Ovary (tissue), 9 donors: ENCODE data around the gene ANKH. TPM values are rescaled to one million over a fixed set of nuclear protein-coding genes. Genes with fewer than 3 reads are reported as not detected.

Source experiments
- DNase-seq, 5 donors: peaks; one replicate each; pipeline ENCODE4 v3.0.0-alpha.2; 2019 to 2020
- H3K27ac ChIP-seq, 2 donors: fragments of 200-600 bp; one replicate each; pipeline versions ENCODE4 v1.5.1 to v1.8.0; 2019 to 2022
- H3K27me3 ChIP-seq: fragments of 200-600 bp; one replicate; pipeline ENCODE4 v1.8.0; 2022
- H3K36me3 ChIP-seq: fragments of 200-600 bp; sonication (generic); one replicate; pipeline ENCODE4 v1.5.1; 2019
- H3K4me1 ChIP-seq: one replicate; pipeline ENCODE4 v1.8.1; 2013; ENCODE audit warnings: mild to moderate bottlenecking, moderate library complexity; ENCODE audit not compliant: insufficient read depth
- H3K4me3 ChIP-seq: fragments of 200-600 bp; sonication (generic); one replicate; pipeline ENCODE4 v1.5.1; 2017
- H3K9me3 ChIP-seq, 2 donors: fragments of 200-600 bp in 1 of 2; sonication (generic) in 1 of 2; one replicate each; pipeline versions ENCODE4 v1.5.1 to v1.8.1; 2013 to 2019; ENCODE audit warnings: mild to moderate bottlenecking in 1 of 2, moderate library complexity in 1 of 2
- EP300 ChIP-seq: sonication (generic); formaldehyde crosslinking; IDR thresholded peaks from one replicate; pipeline ENCODE4 v1.6.1; 2017; ENCODE audit warnings: antibody characterized with exemption
- POLR2A ChIP-seq: fragments of 450-650 bp; IDR thresholded peaks from one replicate; pipeline ENCODE4 v1.6.1; 2017; ENCODE audit warnings: antibody characterized with exemption, mild to moderate bottlenecking, moderate library complexity
- WGBS, 3 donors: extraction: QIAGEN DNeasy Blood & Tissue Kit in 1 of 3; methylation state at CpG; one replicate each; pipeline versions ENCODE4 v1.1.5 to v1.1.7; 2013 to 2017; 5-methylcytosine and 5-hydroxymethylcytosine counted together
- intact Hi-C, 4 donors: fragments of 100-400 bp; cut with DNase I; formaldehyde crosslinking; loops; one replicate each; pipeline versions ENCODE4 v1.11.0 to v1.15.1; 2022 to 2023
- polyA plus RNA-seq, 2 donors: library from polyadenylated mRNA; stranded (reverse); fragments of 200-250 nt in 1 of 2; fragments of 350-450 nt in 1 of 2; fragmentation: Illumina TruSeq in 1 of 2; extraction: RNeasy Lipid Tissue Mini Kit (QIAGEN cat#74804) in 1 of 2; gene quantifications; one replicate each; pipeline ENCODE4 v1.2.3, GENCODE V29; 2013 to 2014
- total RNA-seq, 7 donors: library from RNA; depleted of rRNA in 2 of 7; stranded (reverse); fragments of >200 nt in 2 of 7; fragmentation: NEBNext Ultra II Directional in 3 of 7; extraction: Animal tissue kit (Norgen Biotek cat#: 25700) in 3 of 7; gene quantifications; one replicate each; pipeline versions ENCODE4 v1.1.0 to v1.2.4, GENCODE V29; 2016 to 2023
- TF ChIP-seq, protein P1 (sequence below), 3 donors: fragments of 450-650 bp in 2 of 3; fragments of 200-600 bp in 1 of 3; IDR thresholded peaks; one replicate each; pipeline versions ENCODE4 v1.5.1 to v1.8.0; 2016 to 2022; ENCODE audit warnings: antibody characterized with exemption in 3 of 3, mild to moderate bottlenecking in 1 of 3
- donor health status: DM: no; HTN: no; CAD: no; lungs with moderate emphysema.
- donor health status: DM: no; HTN: no; CAD: no.
- donor health status: Bipolar disorder and iron deficiency.
- donor health status: DM: yes; HTN: yes; CAD: no.
- donor health status: DM: no; HTN: no; CAD: no.
- donor health status: DM: yes; HTN: yes; CAD: no.

ANKH gene
- total and polyA plus RNA-seq, 9 donors, result 17.2 to 80.7 (median 44.6) TPM

DNA sequence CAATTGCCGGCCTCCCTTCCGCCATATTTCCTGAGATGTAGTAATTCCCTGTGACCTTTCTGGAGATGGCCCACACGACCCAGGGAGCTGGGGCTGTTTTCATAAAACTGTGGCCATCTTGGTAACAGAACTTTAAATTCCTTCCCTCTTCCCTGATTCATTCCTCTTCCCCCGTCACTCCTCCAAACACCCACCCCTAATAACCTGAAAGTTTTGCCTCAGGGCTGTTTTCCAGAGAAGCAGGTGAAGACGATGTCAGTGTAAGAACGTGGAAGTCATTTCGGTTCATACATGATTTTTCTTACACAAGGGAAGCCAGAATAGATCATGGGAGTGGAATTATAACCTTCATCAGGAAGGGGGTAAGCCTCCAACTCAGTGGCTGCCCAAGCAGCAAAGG lies 40.6 kb upstream of the ANKH start:
- TF ChIP-seq, protein P1, sequence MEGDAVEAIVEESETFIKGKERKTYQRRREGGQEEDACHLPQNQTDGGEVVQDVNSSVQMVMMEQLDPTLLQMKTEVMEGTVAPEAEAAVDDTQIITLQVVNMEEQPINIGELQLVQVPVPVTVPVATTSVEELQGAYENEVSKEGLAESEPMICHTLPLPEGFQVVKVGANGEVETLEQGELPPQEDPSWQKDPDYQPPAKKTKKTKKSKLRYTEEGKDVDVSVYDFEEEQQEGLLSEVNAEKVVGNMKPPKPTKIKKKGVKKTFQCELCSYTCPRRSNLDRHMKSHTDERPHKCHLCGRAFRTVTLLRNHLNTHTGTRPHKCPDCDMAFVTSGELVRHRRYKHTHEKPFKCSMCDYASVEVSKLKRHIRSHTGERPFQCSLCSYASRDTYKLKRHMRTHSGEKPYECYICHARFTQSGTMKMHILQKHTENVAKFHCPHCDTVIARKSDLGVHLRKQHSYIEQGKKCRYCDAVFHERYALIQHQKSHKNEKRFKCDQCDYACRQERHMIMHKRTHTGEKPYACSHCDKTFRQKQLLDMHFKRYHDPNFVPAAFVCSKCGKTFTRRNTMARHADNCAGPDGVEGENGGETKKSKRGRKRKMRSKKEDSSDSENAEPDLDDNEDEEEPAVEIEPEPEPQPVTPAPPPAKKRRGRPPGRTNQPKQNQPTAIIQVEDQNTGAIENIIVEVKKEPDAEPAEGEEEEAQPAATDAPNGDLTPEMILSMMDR (IDR thresholded peaks at IDR 0.05), result no peak
- TF ChIP-seq EP300 (no peak), POLR2A (no peak)
- WGBS, 3 donors, result 85 to 90% (median 88%) methylated on average over 7 of the region's 7 CpGs
- no peak for DNase-seq
- Histone ChIP-seq H3K36me3 (no peaks in the 10 kb centered on the region), H3K9me3 (no peaks in the 10 kb centered on the region), H3K27ac (no peak overlapping the region), H3K27me3 (no peaks in the 10 kb centered on the region), H3K4me1 (no peaks in the 10 kb centered on the region), H3K4me3 (no peak overlapping the region)
- intact Hi-C loops, result no loop called here

DNA sequence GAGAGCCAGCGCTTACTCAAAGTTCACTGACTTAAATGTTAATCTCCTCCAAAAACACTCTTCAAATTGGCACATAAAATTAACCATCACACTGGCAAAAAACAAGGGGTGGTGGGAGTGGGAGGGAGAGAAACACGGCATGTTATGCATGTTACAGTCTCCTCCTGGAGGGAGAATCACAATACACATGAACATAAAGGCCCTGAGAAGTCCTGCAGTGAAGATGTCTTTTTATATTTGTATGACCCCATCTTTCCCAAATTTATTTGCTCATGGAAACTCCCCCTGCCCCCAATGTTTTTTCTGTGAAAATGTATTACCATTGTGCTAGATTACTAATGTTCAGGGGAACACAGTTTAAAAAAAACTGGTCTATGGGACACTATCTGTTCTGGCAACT lies 37.8 kb upstream of the ANKH start:
- no peak for DNase-seq
- 79 to 84% (median 79%) methylated on average over 2 of the region's 2 CpGs for WGBS, 3 donors
- Histone ChIP-seq H3K27me3 (no peaks in the 10 kb centered on the region), H3K4me3 (no peak overlapping the region), H3K9me3 (no peaks in the 10 kb centered on the region), H3K27ac (no peak overlapping the region), H3K36me3 (no peaks in the 10 kb centered on the region), H3K4me1 (no peaks in the 10 kb centered on the region)
- intact Hi-C loops, result no loop called here
- TF ChIP-seq EP300 (no peak), POLR2A (no peak)
- TF ChIP-seq, protein P1 (IDR thresholded peaks at IDR 0.05), result no peak

DNA sequence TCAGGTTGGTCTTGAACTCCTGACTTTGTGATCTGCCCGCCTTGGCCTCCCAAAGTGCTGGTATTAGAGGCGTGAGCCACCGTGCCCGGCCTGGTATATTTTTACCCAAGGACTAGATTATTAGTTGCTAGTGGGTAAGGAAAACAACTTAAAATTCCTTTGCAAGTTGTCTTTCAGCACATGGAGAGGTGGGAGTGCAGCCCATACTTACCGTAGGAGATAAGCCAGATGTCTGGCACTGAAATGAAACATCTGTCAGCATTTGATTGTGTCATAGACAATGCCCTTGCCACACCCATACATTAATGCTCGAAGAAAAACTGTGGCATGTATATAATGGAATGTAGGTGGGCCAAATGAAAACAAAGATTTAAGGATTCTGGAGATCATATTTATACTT lies 36.6 kb upstream of the ANKH start:
- TF ChIP-seq, protein P1 (IDR thresholded peaks at IDR 0.05), result no peak
- TF ChIP-seq POLR2A (no peak), EP300 (no peak)
- no peak for DNase-seq
- 37 to 48% (median 42%) methylated on average over 6 of the region's 6 CpGs for WGBS, 3 donors
- no peaks in the 10 kb centered on the region for H3K27me3 ChIP-seq
- H3K9me3 ChIP-seq, result no peaks in the 10 kb centered on the region
- H3K4me3 ChIP-seq, result no peak overlapping the region
- no peaks in the 10 kb centered on the region for H3K4me1 ChIP-seq
- H3K27ac ChIP-seq, result no peak overlapping the region
- no peaks in the 10 kb centered on the region for H3K36me3 ChIP-seq
- intact Hi-C loops, result no loop called here

DNA sequence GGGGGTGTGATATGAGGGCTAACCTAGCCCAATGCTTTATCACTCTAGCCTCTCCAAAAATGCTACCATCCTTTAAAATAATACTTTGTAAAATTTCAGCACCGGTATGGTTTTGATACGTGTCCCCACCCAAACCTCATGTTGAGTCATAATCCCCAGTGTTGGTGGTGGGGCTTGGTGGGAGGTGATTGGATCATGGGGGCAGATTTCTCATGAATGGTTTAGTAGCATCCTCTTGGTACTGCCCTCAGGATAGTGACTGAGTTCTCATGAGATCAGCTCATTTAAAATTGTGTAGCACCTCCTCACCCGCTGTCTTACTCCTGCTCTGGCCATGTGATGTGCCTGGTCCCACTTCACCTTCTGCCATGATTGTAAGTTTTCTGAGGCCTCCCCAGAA lies 35.0 kb upstream of the ANKH start:
- Histone ChIP-seq H3K36me3 (no peaks in the 10 kb centered on the region), H3K27ac (no peak overlapping the region), H3K4me1 (no peaks in the 10 kb centered on the region), H3K27me3 (no peaks in the 10 kb centered on the region), H3K4me3 (no peak overlapping the region), H3K9me3 (no peaks in the 10 kb centered on the region)
- 94 to 98% (median 97%) methylated on average over 3 of the region's 3 CpGs for WGBS, 3 donors
- intact Hi-C loops, result no loop called here
- TF ChIP-seq EP300, result no peak
- no peak for TF ChIP-seq POLR2A
- TF ChIP-seq, protein P1 (IDR thresholded peaks at IDR 0.05), result no peak
- no peak for DNase-seq
